Sigmoid colon (tissue), 7 donors: ENCODE measurements around the gene GPBP1. TPM values are rescaled to one million over a fixed set of nuclear protein-coding genes. Genes with fewer than 3 reads are reported as not detected.
A peak's percentile ranks its signal among the peaks of the same experiment; 100 is the strongest.
"Not testable (repeated sequence)": the region's sequence is repeated elsewhere in the genome, so short reads cannot be mapped to it uniquely, and the experiment has no call there.

ENCODE experiments used
- DNase-seq: peaks from one replicate; pipeline ENCODE4 v3.0.0-alpha.2; 2019
- H3K27ac ChIP-seq, 4 donors: fragments of 200-600 bp; sonication (generic); one replicate each; pipeline ENCODE4 v1.5.1; 2016 to 2019; ENCODE audit warnings: mild to moderate bottlenecking in 1 of 4
- H3K27me3 ChIP-seq, 3 donors: fragments of 200-600 bp; sonication (generic); one replicate each; pipeline ENCODE4 v1.5.1; 2019; ENCODE audit warnings: mild to moderate bottlenecking in 1 of 3
- H3K36me3 ChIP-seq, 4 donors: fragments of 200-600 bp; sonication (generic); one replicate each; pipeline ENCODE4 v1.5.1; 2016 to 2019
- H3K4me1 ChIP-seq, 4 donors: fragments of 200-600 bp; sonication (generic); one replicate each; pipeline ENCODE4 v1.5.1; 2017 to 2019
- H3K4me3 ChIP-seq, 4 donors: fragments of 200-600 bp; sonication (generic); one replicate each; pipeline ENCODE4 v1.5.1; 2017 to 2019; ENCODE audit warnings: mild to moderate bottlenecking in 2 of 4, moderate library complexity in 1 of 4
- H3K9me3 ChIP-seq, 4 donors: fragments of 200-600 bp in 3 of 4; sonication (generic) in 3 of 4; one replicate each; pipeline versions ENCODE4 v1.5.1 to v1.6.1; 2013 to 2019
- EP300 ChIP-seq, 4 donors: sonication (generic); formaldehyde crosslinking; IDR thresholded peaks; one replicate each; pipeline ENCODE4 v1.6.1; 2017; ENCODE audit warnings: antibody characterized with exemption in 4 of 4
- POLR2A ChIP-seq, 2 donors: fragments of 450-650 bp; IDR thresholded peaks; one replicate each; pipeline ENCODE4 v1.6.1; 2016; ENCODE audit warnings: antibody characterized with exemption in 2 of 2, mild to moderate bottlenecking in 2 of 2, moderate library complexity in 2 of 2
- POLR2AphosphoS5 ChIP-seq, 4 donors: sonication (generic); formaldehyde crosslinking; IDR thresholded peaks; one replicate each; pipeline ENCODE4 v1.6.1; 2017; ENCODE audit warnings: antibody characterized with exemption in 4 of 4
- WGBS, 2 donors: extraction: QIAGEN DNeasy Blood & Tissue Kit; methylation state at CpG; one replicate each; pipeline ENCODE4 v1.1.7; 2013; 5-methylcytosine and 5-hydroxymethylcytosine counted together
- intact Hi-C: fragments of 100-400 bp; cut with DNase I; formaldehyde crosslinking; loops from one replicate; pipeline ENCODE4 v1.15.1; 2023
- polyA plus RNA-seq, 3 donors: library from polyadenylated mRNA; stranded (reverse); fragments of 200-250 nt; gene quantifications; one replicate each; pipeline ENCODE4 v1.2.3, GENCODE V29; 2013
- total RNA-seq, 4 donors: library from RNA; depleted of rRNA; stranded (reverse); fragments of >200 nt; gene quantifications; one replicate each; pipeline ENCODE4 v1.1.0, GENCODE V29; 2016
- TF ChIP-seq, protein P1 (sequence below), 4 experiments: fragments of 450-650 bp in 3 of 4; fragments of 200-600 bp in 1 of 4; IDR thresholded peaks; one replicate each; pipeline ENCODE4 v1.5.1; 2016 to 2019; ENCODE audit warnings: antibody characterized with exemption in 4 of 4, mild to moderate bottlenecking in 3 of 4, moderate library complexity in 2 of 4
- donor health status: healthy with polysubstance abuse.
- donor health status: Bipolar disorder and iron deficiency.
- donor health status: healthy.

The GPBP1 gene
- total and polyA plus RNA-seq, 7 donors, result 32.4 to 69.2 (median 52.3) TPM

- 91 to 95% methylated on average over 2 of the region's 2 CpGs for WGBS, 2 donors
- TF ChIP-seq, protein P1, sequence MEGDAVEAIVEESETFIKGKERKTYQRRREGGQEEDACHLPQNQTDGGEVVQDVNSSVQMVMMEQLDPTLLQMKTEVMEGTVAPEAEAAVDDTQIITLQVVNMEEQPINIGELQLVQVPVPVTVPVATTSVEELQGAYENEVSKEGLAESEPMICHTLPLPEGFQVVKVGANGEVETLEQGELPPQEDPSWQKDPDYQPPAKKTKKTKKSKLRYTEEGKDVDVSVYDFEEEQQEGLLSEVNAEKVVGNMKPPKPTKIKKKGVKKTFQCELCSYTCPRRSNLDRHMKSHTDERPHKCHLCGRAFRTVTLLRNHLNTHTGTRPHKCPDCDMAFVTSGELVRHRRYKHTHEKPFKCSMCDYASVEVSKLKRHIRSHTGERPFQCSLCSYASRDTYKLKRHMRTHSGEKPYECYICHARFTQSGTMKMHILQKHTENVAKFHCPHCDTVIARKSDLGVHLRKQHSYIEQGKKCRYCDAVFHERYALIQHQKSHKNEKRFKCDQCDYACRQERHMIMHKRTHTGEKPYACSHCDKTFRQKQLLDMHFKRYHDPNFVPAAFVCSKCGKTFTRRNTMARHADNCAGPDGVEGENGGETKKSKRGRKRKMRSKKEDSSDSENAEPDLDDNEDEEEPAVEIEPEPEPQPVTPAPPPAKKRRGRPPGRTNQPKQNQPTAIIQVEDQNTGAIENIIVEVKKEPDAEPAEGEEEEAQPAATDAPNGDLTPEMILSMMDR (IDR thresholded peaks at IDR 0.05), result no peak
- TF ChIP-seq EP300 (IDR thresholded peaks at IDR 0.05) (no peak), POLR2A (IDR thresholded peaks at IDR 0.05) (no peak), POLR2AphosphoS5 (IDR thresholded peaks at IDR 0.05) (no peak)
- no peaks in the 10 kb centered on the region for H3K9me3 ChIP-seq
- peaks cover 0 to 95% (median 91%) of the 10 kb centered on the region in 4 donors for H3K4me1 ChIP-seq
- no peaks in the 10 kb centered on the region for H3K27me3 ChIP-seq
- intact Hi-C loops, result no loop called here
- H3K4me3 ChIP-seq, result no peak overlapping the region
- peaks cover 0 to 7% (median 0%) of the 10 kb centered on the region in 4 donors for H3K36me3 ChIP-seq
- no peak overlapping the region for H3K27ac ChIP-seq
- DNase-seq, result no peak
Observed at GRCh38 chr5:57184322-57184721, 10.5 kb downstream of the GPBP1 start.

- H3K27me3 ChIP-seq, result no peaks in the 10 kb centered on the region
- H3K4me3 ChIP-seq, result no peak overlapping the region
- TF ChIP-seq POLR2A (IDR thresholded peaks at IDR 0.05), result no peak
- TF ChIP-seq, protein P1 (IDR thresholded peaks at IDR 0.05), result no peak
- no peak for TF ChIP-seq POLR2AphosphoS5 (IDR thresholded peaks at IDR 0.05)
- TF ChIP-seq EP300 (IDR thresholded peaks at IDR 0.05), result no peak
- peaks cover 0 to 7% (median 0%) of the 10 kb centered on the region in 4 donors for H3K36me3 ChIP-seq
- intact Hi-C loops, result no loop called here
- no peaks in the 10 kb centered on the region for H3K9me3 ChIP-seq
- H3K27ac ChIP-seq, result no peak overlapping the region
- peaks cover 0 to 95% (median 88%) of the 10 kb centered on the region in 4 donors for H3K4me1 ChIP-seq
- DNase-seq, result no peak
- 74 to 76% methylated on average over 9 of the region's 9 CpGs for WGBS, 2 donors
Observed at GRCh38 chr5:57185313-57185712, 11.5 kb downstream of the GPBP1 start.

- H3K4me1 ChIP-seq, result peaks cover 0 to 92% (median 83%) of the 10 kb centered on the region in 4 donors
- 70 to 79% methylated on average over 4 of the region's 4 CpGs for WGBS, 2 donors
- peaks cover 0 to 7% (median 0%) of the 10 kb centered on the region in 4 donors for H3K36me3 ChIP-seq
- no peaks in the 10 kb centered on the region for H3K9me3 ChIP-seq
- intact Hi-C loops, result no loop called here
- no peak for DNase-seq
- H3K27me3 ChIP-seq, result no peaks in the 10 kb centered on the region
- H3K27ac ChIP-seq, result no peak overlapping the region
- H3K4me3 ChIP-seq, result no peak overlapping the region
- TF ChIP-seq EP300 (IDR thresholded peaks at IDR 0.05) (no peak), POLR2AphosphoS5 (IDR thresholded peaks at IDR 0.05) (no peak), POLR2A (IDR thresholded peaks at IDR 0.05) (no peak)
- TF ChIP-seq, protein P1 (IDR thresholded peaks at IDR 0.05), result no peak
Observed at GRCh38 chr5:57186194-57186593, 12.3 kb downstream of the GPBP1 start.

- DNase-seq, H3K27me3 ChIP-seq, H3K9me3 ChIP-seq, H3K27ac ChIP-seq, H3K36me3 ChIP-seq, H3K4me3 ChIP-seq, intact Hi-C loops: not testable (repeated sequence)
- H3K4me1 ChIP-seq, result peaks cover 0 to 84% (median 66%) of the 10 kb centered on the region in 4 donors
- WGBS, 2 donors, result 42 to 81% methylated on average over 4 of the region's 4 CpGs
Observed at GRCh38 chr5:57187977-57188376, 14.1 kb downstream of the GPBP1 start.

DNA sequence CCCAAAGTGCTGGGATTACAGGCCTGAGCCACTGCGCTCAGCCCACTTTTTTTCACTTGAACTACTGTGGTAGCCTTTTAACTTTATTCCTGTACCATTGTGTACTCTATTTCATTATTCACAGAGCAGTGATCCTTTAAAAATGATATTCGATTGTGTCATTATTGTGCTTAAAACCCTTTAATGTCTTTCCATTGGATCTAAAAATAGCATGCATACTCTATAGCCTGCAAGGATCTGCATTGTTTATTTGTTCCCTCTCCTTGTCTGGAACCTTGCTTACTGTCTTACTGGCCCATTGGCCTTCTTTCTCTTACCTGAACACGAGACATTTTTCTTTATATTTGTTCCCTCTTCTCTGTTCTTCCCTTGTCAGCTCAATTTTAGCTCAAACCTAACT lies 15.7 kb downstream of the GPBP1 start:
- 76 to 83% methylated on average over 3 of the region's 3 CpGs for WGBS, 2 donors
- TF ChIP-seq EP300 (IDR thresholded peaks at IDR 0.05) (no peak), POLR2A (IDR thresholded peaks at IDR 0.05) (no peak), POLR2AphosphoS5 (IDR thresholded peaks at IDR 0.05) (no peak)
- TF ChIP-seq, protein P1 (IDR thresholded peaks at IDR 0.05), result no peak

More for the DNA sequence above, 15.7 kb downstream of the GPBP1 start:
- Histone ChIP-seq H3K27ac (peak overlapping the region in 1 of 4 donors; percentile 13), H3K9me3 (no peaks in the 10 kb centered on the region), H3K27me3 (no peaks in the 10 kb centered on the region), H3K36me3 (peaks cover 0 to 6% (median 3%) of the 10 kb centered on the region in 4 donors), H3K4me1 (peaks cover 0 to 72% (median 60%) of the 10 kb centered on the region in 4 donors), H3K4me3 (no peak overlapping the region)
- no peak for DNase-seq
- intact Hi-C loops, result no loop called here
